HL-60 (cell line): Measurements from ENCODE around the gene USP40.

Source experiments
- DNase-seq, 2 experiments: peaks; one replicate each; pipeline ENCODE4 v3.0.0-alpha.2; 2010 to 2020; ENCODE audit warnings: low read depth in 1 of 2, low spot score in 1 of 2
- H3K27ac ChIP-seq: fragments of 250-450 bp; sonication (Bioruptor Pico); replicated peaks from 2 replicates; pipeline ENCODE4 v1.5.1; 2020; ENCODE audit warnings: mild to moderate bottlenecking, moderate library complexity
- H3K27me3 ChIP-seq: fragments of 250-450 bp; sonication (Bioruptor Pico); 2 replicates; pipeline ENCODE4 v1.5.1; 2021; ENCODE audit warnings: mild to moderate bottlenecking, moderate library complexity; ENCODE audit not compliant: insufficient read depth, poor library complexity, severe bottlenecking
- H3K4me3 ChIP-seq: replicated peaks from 2 replicates; pipeline ENCODE4 v1.5.1; 2011; ENCODE audit warnings: mild to moderate bottlenecking, control low read depth, low read length; ENCODE audit not compliant: insufficient read depth
- CTCF ChIP-seq: IDR thresholded peaks from one replicate; pipeline ENCODE4 v1.5.1; 2011; ENCODE audit warnings: low read length, control low read depth, inconsistent platforms; ENCODE audit not compliant: insufficient read depth
- GABPA ChIP-seq: IDR thresholded peaks from 2 replicates; pipeline ENCODE4 v1.6.1; 2012; ENCODE audit warnings: low read depth
- POLR2AphosphoS5 ChIP-seq: IDR thresholded peaks from 2 replicates; pipeline ENCODE4 v1.6.1; 2012; ENCODE audit warnings: low read depth
- REST ChIP-seq: IDR thresholded peaks from 2 replicates; pipeline ENCODE4 v1.6.1; 2012; ENCODE audit warnings: low read depth; ENCODE audit not compliant: insufficient replicate concordance
- SPI1 ChIP-seq: IDR thresholded peaks from 2 replicates; pipeline ENCODE4 v1.6.1; 2012; ENCODE audit warnings: low read depth, mild to moderate bottlenecking, borderline replicate concordance

USP40 gene

GRCh38 chr2:233604826-233605225 lies 38.2 kb upstream of the USP40 start:
- Histone ChIP-seq H3K4me3 (no peak overlapping the region), H3K27me3 (peaks cover 3% of the 10 kb centered on the region), H3K27ac (no peak overlapping the region)
- no peak for TF ChIP-seq GABPA
- no peak for TF ChIP-seq SPI1
- TF ChIP-seq REST = no peak
- TF ChIP-seq POLR2AphosphoS5 = no peak
- TF ChIP-seq CTCF = no peak
- no peak for DNase-seq

- no peak for TF ChIP-seq CTCF
- no peak for TF ChIP-seq REST
- no peak for TF ChIP-seq SPI1
- TF ChIP-seq GABPA = no peak
- TF ChIP-seq POLR2AphosphoS5 = no peak
- DNase-seq = no peak
- H3K4me3 ChIP-seq = no peak overlapping the region
- H3K27ac ChIP-seq = no peak overlapping the region
- peaks cover 3% of the 10 kb centered on the region for H3K27me3 ChIP-seq
Measured at GRCh38 chr2:233603520-233603919, 36.9 kb upstream of the USP40 start.

GRCh38 chr2:233602076-233602475 lies 35.5 kb upstream of the USP40 start:
- no peak for DNase-seq
- H3K27ac ChIP-seq = no peak overlapping the region
- H3K4me3 ChIP-seq = no peak overlapping the region
- H3K27me3 ChIP-seq = peaks cover 3% of the 10 kb centered on the region
- no peak for TF ChIP-seq GABPA
- TF ChIP-seq REST = no peak
- TF ChIP-seq SPI1 = no peak
- TF ChIP-seq POLR2AphosphoS5 = no peak
- TF ChIP-seq CTCF = no peak
